Brain pericyte (primary cell): ENCODE measurements around the gene ATP5IF1.

ENCODE experiments used
- DNase-seq: peaks from one replicate; pipeline ENCODE4 v3.0.0-alpha.2; 2012; ENCODE audit warnings: low read depth, low spot score

The ATP5IF1 gene

DNA sequence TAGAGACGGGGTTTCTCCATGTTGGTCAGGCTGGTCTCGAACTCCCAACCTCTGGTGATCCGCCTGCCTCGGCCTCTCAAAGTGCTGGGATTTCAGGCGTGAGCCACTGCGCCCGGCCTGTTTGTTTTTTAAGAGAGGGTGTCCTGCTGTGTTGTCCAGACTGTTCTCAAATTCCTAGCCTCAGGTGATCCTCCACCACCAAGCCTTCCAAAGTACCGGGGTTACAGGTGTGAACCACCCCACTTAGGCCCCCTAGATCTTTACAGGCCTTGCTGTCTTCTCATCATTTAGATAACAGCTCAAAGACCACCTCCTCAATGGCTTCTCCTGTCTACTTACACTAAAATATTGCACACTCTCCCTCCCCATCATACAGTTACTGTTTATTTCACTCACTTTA lies 29.7 kb downstream of the ATP5IF1 start:
- no peak for DNase-seq

- no peak for DNase-seq
These were observed 31.0 kb downstream of the ATP5IF1 start for GRCh38 chr1:28266920-28267322.

GRCh38 chr1:28267633-28268032 lies 31.7 kb downstream of the ATP5IF1 start:
- no peak for DNase-seq

DNA sequence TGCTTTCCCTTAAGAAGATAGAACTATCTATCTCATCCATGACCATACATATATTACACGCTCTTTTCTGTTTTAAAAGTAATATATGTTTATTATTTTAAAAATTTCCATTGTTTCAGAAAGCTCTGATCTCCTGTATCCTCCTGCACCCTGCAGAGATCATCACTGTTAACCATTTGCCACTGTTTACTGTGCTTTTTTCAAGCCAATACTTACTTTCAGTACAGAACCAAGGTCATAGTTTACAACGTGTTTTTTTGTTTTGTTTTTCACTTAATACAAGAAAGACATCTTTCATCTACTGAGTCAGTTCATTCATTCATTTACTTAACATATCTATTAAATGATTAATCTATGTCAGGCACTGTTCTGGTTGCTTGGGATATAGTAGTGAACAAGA lies 33.6 kb downstream of the ATP5IF1 start:
- no peak for DNase-seq

DNA sequence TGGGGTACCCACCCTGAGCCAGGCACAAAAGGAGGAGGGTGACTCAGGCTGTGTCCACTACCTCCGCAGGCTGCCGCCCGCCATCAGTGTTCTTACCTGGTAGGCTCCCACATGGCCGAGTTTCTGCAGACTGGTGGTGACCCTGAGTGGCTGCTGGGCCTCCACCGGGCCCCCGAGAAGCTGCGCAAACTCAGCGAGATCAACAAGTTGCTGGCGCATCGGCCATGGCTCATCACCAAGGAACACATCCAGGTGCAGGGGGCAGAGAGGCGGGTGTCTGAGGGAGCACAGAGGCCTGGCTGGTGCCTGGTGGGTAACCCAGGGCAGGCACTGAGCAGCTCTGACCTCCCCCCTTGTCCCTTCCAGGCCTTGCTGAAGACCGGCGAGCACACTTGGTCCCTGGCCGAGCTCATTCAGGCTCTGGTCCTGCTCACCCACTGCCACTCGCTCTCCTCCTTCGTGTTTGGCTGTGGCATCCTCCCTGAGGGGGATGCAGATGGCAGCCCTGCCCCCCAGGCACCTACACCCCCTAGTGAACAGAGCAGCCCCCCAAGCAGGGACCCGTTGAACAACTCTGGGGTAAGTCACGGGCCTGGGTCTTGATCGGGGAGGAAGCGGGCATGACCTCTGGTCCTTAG lies 36.4 kb downstream of the ATP5IF1 start:
- no peak for DNase-seq

GRCh38 chr1:28273216-28273860 lies 37.4 kb downstream of the ATP5IF1 start:
- no peak for DNase-seq

- DNase-seq: no peak
These were observed 42.8 kb downstream of the ATP5IF1 start for GRCh38 chr1:28278763-28279162.

DNA sequence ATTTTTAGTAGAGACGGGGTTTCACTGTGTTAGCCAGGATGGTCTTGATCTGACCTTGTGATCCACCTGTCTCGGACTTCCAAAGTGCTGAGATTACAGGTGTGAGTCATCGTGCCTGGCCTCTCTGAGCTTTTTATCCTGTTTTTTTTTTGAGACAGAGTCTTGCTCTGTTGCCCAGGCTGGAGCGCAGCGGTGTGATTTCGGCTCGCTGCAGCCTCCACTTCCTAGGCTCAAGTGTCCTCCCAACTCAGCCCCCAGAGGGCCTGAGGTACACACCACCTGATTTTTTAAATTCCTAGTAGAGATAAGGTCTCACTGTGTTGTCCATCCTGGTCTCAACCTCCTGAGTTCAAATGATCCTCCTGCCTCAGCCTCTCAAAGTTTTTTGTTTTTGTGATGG lies 43.8 kb downstream of the ATP5IF1 start:
- no peak for DNase-seq

DNA sequence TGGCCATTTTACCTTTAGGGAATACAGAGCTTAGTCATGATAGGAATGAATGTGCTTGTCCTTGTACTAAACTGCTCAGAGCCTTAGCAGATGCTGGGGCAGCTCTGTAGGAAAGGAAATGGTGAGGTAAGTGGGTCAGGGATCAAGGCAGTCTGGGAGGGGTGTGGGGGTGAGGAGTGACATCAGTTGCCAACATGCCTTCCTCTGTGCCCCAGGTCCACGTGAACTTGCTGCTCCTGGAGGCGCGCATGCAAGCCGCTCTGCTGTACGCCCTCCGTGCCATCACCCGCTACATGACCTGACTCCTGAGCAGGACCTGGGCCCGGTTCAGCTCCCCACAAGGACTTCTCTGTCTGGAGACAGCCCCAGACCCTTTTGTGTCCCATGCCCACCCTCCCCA lies 44.6 kb downstream of the ATP5IF1 start:
- DNase-seq: no peak

DNA sequence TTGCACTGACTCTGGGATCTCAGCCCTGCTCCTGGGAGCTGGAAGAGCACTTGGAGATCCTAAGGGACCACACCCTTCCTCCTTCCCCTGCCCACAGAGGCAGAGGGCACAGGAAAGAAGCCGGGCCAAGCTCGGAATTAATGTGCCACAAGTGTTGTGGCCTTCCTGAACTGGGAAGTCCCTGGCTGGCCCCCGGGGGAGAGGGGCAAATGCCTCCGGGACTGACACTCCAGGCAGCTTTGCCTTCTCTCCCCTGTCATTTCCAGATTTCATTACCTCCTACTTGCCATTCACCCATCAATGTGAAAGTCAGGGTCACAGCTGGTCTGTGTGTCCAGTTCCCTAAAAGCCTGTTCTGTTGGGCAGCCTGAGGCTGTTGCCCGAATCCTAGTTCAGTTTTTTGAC lies 45.1 kb downstream of the ATP5IF1 start:
- no peak for DNase-seq

DNA sequence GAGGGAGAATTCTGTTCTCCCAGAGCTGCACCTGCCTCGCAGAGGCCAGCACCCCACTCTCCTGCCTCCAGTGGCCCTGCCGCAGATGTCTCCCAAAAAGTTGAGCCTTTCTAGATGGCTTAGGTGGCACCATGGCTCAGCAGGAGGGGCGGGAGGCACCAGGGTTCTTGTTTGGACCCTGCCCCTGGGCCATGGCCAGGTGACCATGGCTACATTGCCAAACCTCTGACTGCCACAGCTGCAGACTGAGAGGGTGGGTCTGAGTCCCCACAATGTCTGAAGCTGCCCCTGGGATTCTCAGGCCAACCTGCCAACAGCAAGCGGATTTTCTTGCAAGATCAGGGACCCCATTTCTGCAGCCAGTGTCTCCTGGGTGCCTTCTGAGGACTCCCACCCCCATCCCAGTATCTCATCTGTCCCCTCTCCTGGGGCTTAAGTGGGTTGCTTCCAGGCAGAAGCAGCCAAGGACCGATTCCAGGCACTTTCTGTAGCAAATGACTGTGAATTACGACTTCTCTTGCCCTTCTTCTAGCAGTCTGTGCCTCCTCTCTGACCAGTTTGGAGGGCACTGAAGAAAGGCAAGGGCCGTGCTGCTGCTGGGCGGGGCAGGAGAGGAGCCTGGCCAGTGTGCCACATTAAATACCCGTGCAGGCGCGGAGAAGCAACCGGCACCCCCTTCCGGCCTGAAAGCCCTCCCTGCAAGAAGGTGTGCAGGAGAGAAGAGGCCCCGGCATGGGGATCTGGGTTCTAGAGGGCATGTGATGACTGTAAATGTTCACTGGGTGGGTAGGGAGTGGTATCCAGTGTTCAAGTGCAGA lies 45.9 kb downstream of the ATP5IF1 start:
- DNase-seq: no peak

DNA sequence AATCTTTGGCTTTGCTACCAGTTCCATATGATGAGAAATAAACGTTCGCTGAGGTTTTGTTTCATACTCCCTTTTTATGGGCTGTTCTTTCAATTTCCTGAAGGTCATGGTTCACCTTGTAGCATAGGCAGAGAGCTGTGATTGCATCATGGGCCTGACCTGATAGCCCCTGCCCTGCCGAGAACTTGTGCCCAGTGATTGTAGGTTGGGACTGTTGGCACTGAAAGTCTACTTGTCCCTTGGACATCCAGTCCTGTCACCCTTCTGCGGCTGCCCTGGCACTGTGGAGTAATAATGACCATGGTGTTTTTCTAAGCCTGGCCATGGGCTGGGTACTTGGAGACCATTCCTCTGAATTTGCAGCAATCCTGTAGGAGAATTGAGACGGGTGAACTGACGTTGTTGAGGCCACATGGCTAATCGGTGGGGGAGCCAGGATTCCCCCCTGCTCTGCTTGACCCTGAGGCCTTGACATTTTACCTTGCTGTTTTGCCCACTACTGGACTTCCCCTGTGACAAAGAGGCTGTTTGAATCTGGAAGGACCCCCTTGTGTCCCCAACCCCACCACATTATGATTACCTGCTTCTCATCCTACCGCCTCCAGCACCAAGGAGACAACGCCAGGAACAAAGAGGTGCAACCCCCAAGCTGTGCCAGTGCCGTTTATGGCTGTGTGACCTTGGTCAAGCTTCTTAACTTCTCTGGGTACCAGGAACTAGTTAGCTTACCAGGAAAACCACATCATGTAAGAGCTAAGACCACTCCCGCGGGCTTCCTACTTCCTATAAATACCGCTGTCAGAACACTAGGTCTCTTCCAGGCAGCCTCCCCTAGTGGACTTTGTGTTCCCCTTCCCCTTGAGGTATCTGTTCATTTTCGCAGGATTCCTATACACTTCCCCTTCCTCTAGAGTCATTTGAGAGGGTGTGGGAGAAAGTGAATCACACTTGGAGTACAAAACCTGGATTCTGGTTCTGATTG lies 46.8 kb downstream of the ATP5IF1 start:
- DNase-seq: no peak

- no peak for DNase-seq
These were observed 50.2 kb downstream of the ATP5IF1 start for GRCh38 chr1:28286111-28286510.
